Astrocyte (in vitro differentiated cells and primary cell): ENCODE measurements around the gene POU6F2. TPM values are rescaled to one million over a fixed set of nuclear protein-coding genes. Genes with fewer than 3 reads are reported as not detected.

Source experiments
- DNase-seq: peaks from one replicate; pipeline ENCODE4 v3.0.0-alpha.2; 2010; ENCODE audit warnings: low read depth
- FAIRE-seq: peaks from 2 replicates; lab custom pipeline; 2011; peaks lifted over from hg19 to GRCh38; lab: Jason Lieb, UNC
- H2AFZ ChIP-seq: 2 replicates; pipeline ENCODE4 v1.6.0; 2012; ENCODE audit warnings: low read depth, low read length, inconsistent platforms
- H3K27ac ChIP-seq: 2 replicates; pipeline ENCODE4 v1.5.1; 2011; ENCODE audit warnings: low read depth, low read length, inconsistent platforms
- H3K27me3 ChIP-seq: 2 replicates; pipeline ENCODE4 v1.6.0; 2011; ENCODE audit warnings: low read length, inconsistent platforms; ENCODE audit not compliant: insufficient read depth
- H3K36me3 ChIP-seq: 2 replicates; pipeline ENCODE4 v1.5.1; 2011; ENCODE audit warnings: low read length, inconsistent platforms; ENCODE audit not compliant: insufficient read depth
- H3K4me1 ChIP-seq: 2 replicates; pipeline ENCODE4 v1.5.1; 2011; ENCODE audit warnings: low read length, inconsistent platforms; ENCODE audit not compliant: insufficient read depth
- H3K4me2 ChIP-seq: 2 replicates; pipeline ENCODE4 v1.6.0; 2012; ENCODE audit warnings: low read length, inconsistent platforms
- H3K4me3 ChIP-seq: 2 replicates; pipeline ENCODE4 v1.5.1; 2011; ENCODE audit warnings: low read depth, mild to moderate bottlenecking, low read length, inconsistent platforms; ENCODE audit not compliant: insufficient read depth
- H3K79me2 ChIP-seq: 2 replicates; pipeline ENCODE4 v1.6.0; 2012; ENCODE audit warnings: mild to moderate bottlenecking, low read length, inconsistent platforms; ENCODE audit not compliant: insufficient read depth
- H3K9ac ChIP-seq: 2 replicates; pipeline ENCODE4 v1.6.0; 2012; ENCODE audit warnings: mild to moderate bottlenecking, low read length, inconsistent platforms
- H3K9me3 ChIP-seq: 2 replicates; pipeline ENCODE4 v1.5.1; 2012; ENCODE audit warnings: low read depth, mild to moderate bottlenecking, low read length, inconsistent platforms; ENCODE audit not compliant: insufficient read depth
- H4K20me1 ChIP-seq: 2 replicates; pipeline ENCODE4 v1.6.0; 2012; ENCODE audit warnings: low read length, inconsistent platforms; ENCODE audit not compliant: insufficient read depth
- H3K27ac Mint-ChIP-seq: one replicate; pipeline ENCODE4 v1.8.0; 2021; ENCODE audit warnings: mild to moderate bottlenecking, mixed read lengths; ENCODE audit not compliant: unreplicated experiment
- H3K27me3 Mint-ChIP-seq: one replicate; pipeline ENCODE4 v1.8.0; 2021; ENCODE audit warnings: low read depth, mixed read lengths; ENCODE audit not compliant: unreplicated experiment
- H3K36me3 Mint-ChIP-seq: one replicate; pipeline ENCODE4 v1.8.0; 2021; ENCODE audit warnings: low read depth, mixed read lengths; ENCODE audit not compliant: unreplicated experiment
- H3K4me1 Mint-ChIP-seq: one replicate; pipeline ENCODE4 v1.8.0; 2021; ENCODE audit warnings: low read depth, mixed read lengths; ENCODE audit not compliant: unreplicated experiment
- H3K4me3 Mint-ChIP-seq: one replicate; pipeline ENCODE4 v1.8.0; 2021; ENCODE audit warnings: mild to moderate bottlenecking, moderate library complexity, mixed read lengths; ENCODE audit not compliant: unreplicated experiment
- H3K9me3 Mint-ChIP-seq: one replicate; pipeline ENCODE4 v1.8.0; 2021; ENCODE audit warnings: mild to moderate bottlenecking, mixed read lengths; ENCODE audit not compliant: unreplicated experiment
- EZH2 ChIP-seq: IDR thresholded peaks from 2 replicates; pipeline ENCODE4 v1.6.1; 2012; ENCODE audit warnings: mild to moderate bottlenecking, low read length, inconsistent platforms; ENCODE audit not compliant: insufficient read depth
- total RNA-seq: library from RNA; stranded (reverse); gene quantifications from 2 replicates; pipeline ENCODE4 v1.2.1, GENCODE V29; 2021
- TF ChIP-seq, protein P1 (sequence below): IDR thresholded peaks from 2 replicates; pipeline ENCODE4 v1.5.1; 2011; ENCODE audit warnings: low read depth, mild to moderate bottlenecking, inconsistent platforms, low read length, moderate library complexity; ENCODE audit not compliant: insufficient read depth

Gene POU6F2
- total RNA-seq, 1 donor from 2014 or later = 0.45 TPM

DNA sequence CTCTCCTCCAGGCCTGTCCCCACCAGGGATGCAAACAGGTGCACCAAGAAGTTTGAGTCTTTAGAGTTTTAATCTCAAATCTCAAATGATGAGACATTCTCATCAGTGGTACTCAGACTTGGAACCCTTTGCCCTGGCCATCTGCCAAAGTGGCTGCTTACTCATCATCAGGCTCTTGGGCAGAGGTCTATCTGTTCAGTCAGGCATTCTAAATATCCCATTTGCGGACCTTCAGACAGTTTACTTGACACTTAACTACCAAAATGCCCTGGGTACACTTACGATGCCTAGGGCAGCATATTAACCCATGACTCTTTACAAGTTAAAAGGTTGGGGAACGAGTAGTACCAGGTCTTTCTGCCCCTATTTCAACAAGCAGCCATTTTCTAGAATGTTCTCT lies 527.3 kb downstream of the POU6F2 start:
- DNase-seq (peak; percentile 54), FAIRE-seq (no peak)
- H3K27me3 Mint-ChIP-seq = peaks cover 11% of the 10 kb centered on the region
- no peaks in the 10 kb centered on the region for H3K36me3 Mint-ChIP-seq
- Histone ChIP-seq H3K27ac (no peak overlapping the region), H3K9ac (no peak overlapping the region), H3K27me3 (peaks cover 2% of the 10 kb centered on the region), H3K4me1 (no peaks in the 10 kb centered on the region), H2AFZ (no peak overlapping the region), H4K20me1 (no peaks in the 10 kb centered on the region), H3K36me3 (no peaks in the 10 kb centered on the region), H3K4me3 (no peak overlapping the region), H3K79me2 (no peaks in the 10 kb centered on the region), H3K4me2 (no peak overlapping the region), H3K9me3 (no peaks in the 10 kb centered on the region)
- H3K4me3 Mint-ChIP-seq = no peak overlapping the region
- H3K27ac Mint-ChIP-seq = no peak overlapping the region
- H3K9me3 Mint-ChIP-seq = peaks cover 2% of the 10 kb centered on the region
- TF ChIP-seq, protein P1, sequence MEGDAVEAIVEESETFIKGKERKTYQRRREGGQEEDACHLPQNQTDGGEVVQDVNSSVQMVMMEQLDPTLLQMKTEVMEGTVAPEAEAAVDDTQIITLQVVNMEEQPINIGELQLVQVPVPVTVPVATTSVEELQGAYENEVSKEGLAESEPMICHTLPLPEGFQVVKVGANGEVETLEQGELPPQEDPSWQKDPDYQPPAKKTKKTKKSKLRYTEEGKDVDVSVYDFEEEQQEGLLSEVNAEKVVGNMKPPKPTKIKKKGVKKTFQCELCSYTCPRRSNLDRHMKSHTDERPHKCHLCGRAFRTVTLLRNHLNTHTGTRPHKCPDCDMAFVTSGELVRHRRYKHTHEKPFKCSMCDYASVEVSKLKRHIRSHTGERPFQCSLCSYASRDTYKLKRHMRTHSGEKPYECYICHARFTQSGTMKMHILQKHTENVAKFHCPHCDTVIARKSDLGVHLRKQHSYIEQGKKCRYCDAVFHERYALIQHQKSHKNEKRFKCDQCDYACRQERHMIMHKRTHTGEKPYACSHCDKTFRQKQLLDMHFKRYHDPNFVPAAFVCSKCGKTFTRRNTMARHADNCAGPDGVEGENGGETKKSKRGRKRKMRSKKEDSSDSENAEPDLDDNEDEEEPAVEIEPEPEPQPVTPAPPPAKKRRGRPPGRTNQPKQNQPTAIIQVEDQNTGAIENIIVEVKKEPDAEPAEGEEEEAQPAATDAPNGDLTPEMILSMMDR = no peak
- no peak for TF ChIP-seq EZH2
- H3K4me1 Mint-ChIP-seq = peaks cover 5% of the 10 kb centered on the region

DNA sequence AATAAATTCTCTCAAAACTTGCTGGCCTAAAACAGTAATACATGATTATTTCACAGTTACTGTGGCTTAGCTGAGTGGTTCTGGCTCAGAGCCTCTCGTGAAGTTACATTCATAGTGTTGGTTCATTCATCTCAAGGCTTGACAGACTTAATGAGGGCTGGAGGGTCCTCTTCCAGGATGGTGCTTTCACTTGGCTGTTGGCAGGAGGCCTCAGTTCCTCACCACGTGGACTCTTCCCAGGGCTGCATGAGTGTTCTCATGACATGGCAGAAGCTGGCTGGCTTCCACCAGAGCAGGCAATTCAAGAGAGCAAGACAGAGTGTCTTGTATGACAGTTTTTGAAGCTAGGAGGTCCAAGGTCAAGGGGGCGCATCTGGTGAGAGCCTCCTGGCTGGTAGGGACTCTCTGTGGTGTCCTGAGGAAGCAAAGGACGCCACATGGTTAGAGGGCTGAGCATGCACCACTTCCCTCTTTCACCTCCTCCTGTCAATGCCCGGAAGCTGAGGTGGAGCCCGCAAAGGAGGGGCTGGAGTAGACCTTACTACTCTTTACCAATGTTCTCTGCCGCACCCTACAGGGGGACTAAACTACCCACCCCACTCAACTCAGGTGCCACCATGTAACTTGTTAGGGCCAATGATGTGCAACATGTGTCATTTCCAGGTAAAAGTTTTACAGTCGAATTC lies 530.3 kb downstream of the POU6F2 start:
- H4K20me1 ChIP-seq = no peaks in the 10 kb centered on the region

More for the DNA sequence above, 530.3 kb downstream of the POU6F2 start:
- peak; percentile 57 for DNase-seq
- no peak overlapping the region for H3K27ac ChIP-seq
- H3K4me3 Mint-ChIP-seq = no peak overlapping the region
- H3K4me2 ChIP-seq = no peak overlapping the region
- H3K36me3 ChIP-seq = no peaks in the 10 kb centered on the region
- no peaks in the 10 kb centered on the region for H3K79me2 ChIP-seq
- H3K4me3 ChIP-seq = no peak overlapping the region
- H3K4me1 ChIP-seq = no peaks in the 10 kb centered on the region
- H3K27ac Mint-ChIP-seq = no peak overlapping the region
- peaks cover 2% of the 10 kb centered on the region for H3K27me3 ChIP-seq
- H2AFZ ChIP-seq = no peak overlapping the region
- no peaks in the 10 kb centered on the region for H3K36me3 Mint-ChIP-seq
- FAIRE-seq = no peak
- no peak for TF ChIP-seq EZH2
- TF ChIP-seq, protein P1 = no peak
- H3K9me3 ChIP-seq = no peaks in the 10 kb centered on the region
- H3K27me3 Mint-ChIP-seq = peaks cover 3% of the 10 kb centered on the region
- no peak overlapping the region for H3K9ac ChIP-seq
- peaks cover 13% of the 10 kb centered on the region for H3K4me1 Mint-ChIP-seq
- H3K9me3 Mint-ChIP-seq = peaks cover 2% of the 10 kb centered on the region
